SK-N-MC (cell line): ENCODE results near the gene CREBRF.

Source experiments
- EZH2 ChIP-seq: fragments of 200-600 bp; sonication (generic); IDR thresholded peaks from one replicate; pipeline ENCODE4 v1.6.1; 2017; ENCODE audit warnings: antibody characterized with exemption
- POLR2AphosphoS5 ChIP-seq: IDR thresholded peaks from 2 replicates; pipeline ENCODE4 v1.6.1; 2012; ENCODE audit warnings: mild to moderate bottlenecking, low read depth, low read length, borderline replicate concordance

DNA sequence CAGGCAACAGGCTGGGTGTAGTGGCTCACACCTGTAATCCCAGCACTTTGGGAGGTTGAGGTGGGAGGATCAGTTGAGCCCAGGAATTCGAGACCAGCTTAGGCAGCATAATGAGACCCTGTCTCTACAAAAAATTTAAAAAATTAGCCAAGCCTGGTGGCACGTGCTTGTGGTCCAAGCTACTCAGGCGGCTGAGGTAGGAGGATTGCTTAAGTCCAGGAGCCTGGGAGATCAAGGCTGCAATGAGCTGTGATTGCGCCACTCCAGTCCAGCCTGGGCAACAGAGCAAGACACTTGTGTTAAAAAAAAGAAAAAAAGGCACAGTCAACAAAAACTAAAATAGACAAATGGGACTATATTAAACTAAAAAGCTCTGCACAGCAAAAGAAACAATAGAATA is 43.3 kb upstream of the CREBRF start:
- TF ChIP-seq POLR2AphosphoS5 (no peak), EZH2 (no peak)
